Measurements from ENCODE around the gene RAP1GAP. TPM values are rescaled to one million over a fixed set of nuclear protein-coding genes. Genes with fewer than 3 reads are reported as not detected.

RAP1GAP gene
- total and polyA plus RNA-seq, 9 of the 15 experiments (the other 6 are each of a cell fraction or from before 2014, with no cell fraction given) = 0.29 to 30.2 (median 19.2) TPM

- TF ChIP-seq, protein P1, sequence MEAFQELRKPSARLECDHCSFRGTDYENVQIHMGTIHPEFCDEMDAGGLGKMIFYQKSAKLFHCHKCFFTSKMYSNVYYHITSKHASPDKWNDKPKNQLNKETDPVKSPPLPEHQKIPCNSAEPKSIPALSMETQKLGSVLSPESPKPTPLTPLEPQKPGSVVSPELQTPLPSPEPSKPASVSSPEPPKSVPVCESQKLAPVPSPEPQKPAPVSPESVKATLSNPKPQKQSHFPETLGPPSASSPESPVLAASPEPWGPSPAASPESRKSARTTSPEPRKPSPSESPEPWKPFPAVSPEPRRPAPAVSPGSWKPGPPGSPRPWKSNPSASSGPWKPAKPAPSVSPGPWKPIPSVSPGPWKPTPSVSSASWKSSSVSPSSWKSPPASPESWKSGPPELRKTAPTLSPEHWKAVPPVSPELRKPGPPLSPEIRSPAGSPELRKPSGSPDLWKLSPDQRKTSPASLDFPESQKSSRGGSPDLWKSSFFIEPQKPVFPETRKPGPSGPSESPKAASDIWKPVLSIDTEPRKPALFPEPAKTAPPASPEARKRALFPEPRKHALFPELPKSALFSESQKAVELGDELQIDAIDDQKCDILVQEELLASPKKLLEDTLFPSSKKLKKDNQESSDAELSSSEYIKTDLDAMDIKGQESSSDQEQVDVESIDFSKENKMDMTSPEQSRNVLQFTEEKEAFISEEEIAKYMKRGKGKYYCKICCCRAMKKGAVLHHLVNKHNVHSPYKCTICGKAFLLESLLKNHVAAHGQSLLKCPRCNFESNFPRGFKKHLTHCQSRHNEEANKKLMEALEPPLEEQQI (IDR thresholded peaks at IDR 0.05) = no peak
- TF ChIP-seq ATF6 (CRISPR knock-in tag; IDR thresholded peaks at IDR 0.05) = no peak
- no peak for TF ChIP-seq ZNF57 (CRISPR knock-in tag; IDR thresholded peaks at IDR 0.05)
- TF ChIP-seq KLF10 (CRISPR knock-in tag; IDR thresholded peaks at IDR 0.05) = no peak
- no peak for TF ChIP-seq SNRNP70 (optimal IDR thresholded peaks at IDR 0.05; ENCODE audit: low read depth, low read length)
- no peak for TF ChIP-seq RUNX1 (IDR thresholded peaks at IDR 0.05; ENCODE audit: low read depth)
- TF ChIP-seq, protein P2, sequence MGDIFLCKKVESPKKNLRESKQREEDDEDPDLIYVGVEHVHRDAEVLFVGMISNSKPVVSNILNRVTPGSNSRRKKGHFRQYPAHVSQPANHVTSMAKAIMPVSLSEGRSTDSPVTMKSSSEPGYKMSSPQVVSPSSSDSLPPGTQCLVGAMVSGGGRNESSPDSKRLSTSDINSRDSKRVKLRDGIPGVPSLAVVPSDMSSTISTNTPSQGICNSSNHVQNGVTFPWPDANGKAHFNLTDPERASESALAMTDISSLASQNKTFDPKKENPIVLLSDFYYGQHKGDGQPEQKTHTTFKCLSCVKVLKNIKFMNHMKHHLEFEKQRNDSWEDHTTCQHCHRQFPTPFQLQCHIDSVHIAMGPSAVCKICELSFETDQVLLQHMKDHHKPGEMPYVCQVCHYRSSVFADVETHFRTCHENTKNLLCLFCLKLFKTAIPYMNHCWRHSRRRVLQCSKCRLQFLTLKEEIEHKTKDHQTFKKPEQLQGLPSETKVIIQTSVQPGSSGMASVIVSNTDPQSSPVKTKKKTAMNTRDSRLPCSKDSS (IDR thresholded peaks at IDR 0.05; ENCODE audit: low read depth, partially characterized antibody) = no peak
- no peak for TF ChIP-seq CEBPB (tag; IDR thresholded peaks at IDR 0.05)
- TF ChIP-seq, protein P3, sequence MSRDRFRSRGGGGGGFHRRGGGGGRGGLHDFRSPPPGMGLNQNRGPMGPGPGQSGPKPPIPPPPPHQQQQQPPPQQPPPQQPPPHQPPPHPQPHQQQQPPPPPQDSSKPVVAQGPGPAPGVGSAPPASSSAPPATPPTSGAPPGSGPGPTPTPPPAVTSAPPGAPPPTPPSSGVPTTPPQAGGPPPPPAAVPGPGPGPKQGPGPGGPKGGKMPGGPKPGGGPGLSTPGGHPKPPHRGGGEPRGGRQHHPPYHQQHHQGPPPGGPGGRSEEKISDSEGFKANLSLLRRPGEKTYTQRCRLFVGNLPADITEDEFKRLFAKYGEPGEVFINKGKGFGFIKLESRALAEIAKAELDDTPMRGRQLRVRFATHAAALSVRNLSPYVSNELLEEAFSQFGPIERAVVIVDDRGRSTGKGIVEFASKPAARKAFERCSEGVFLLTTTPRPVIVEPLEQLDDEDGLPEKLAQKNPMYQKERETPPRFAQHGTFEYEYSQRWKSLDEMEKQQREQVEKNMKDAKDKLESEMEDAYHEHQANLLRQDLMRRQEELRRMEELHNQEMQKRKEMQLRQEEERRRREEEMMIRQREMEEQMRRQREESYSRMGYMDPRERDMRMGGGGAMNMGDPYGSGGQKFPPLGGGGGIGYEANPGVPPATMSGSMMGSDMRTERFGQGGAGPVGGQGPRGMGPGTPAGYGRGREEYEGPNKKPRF (IDR thresholded peaks at IDR 0.05; ENCODE audit: low read depth, low read length) = no peak
- no peak for TF ChIP-seq MYBL2 (IDR thresholded peaks at IDR 0.05; ENCODE audit: low read depth)
- TF ChIP-seq MYBL2 (CRISPR knock-in tag; IDR thresholded peaks at IDR 0.05; ENCODE audit: borderline replicate concordance) = no peak
- no peak for TF ChIP-seq SMAD4 (CRISPR knock-in tag; conservative IDR thresholded peaks at IDR 0.05)
- no peak for TF ChIP-seq RBM17 (IDR thresholded peaks at IDR 0.05; ENCODE audit: borderline replicate concordance, low read depth, low read length)
- no peak for TF ChIP-seq ZNF780A (CRISPR knock-in tag; IDR thresholded peaks at IDR 0.05)
- TF ChIP-seq NR3C1 (CRISPR knock-in tag; IDR thresholded peaks at IDR 0.05) = no peak
- no peak for TF ChIP-seq ZNF785 (CRISPR knock-in tag; IDR thresholded peaks at IDR 0.05)
- no peak for TF ChIP-seq MECOM (CRISPR knock-in tag; IDR thresholded peaks at IDR 0.05)
- TF ChIP-seq IRF9 (tag; IDR thresholded peaks at IDR 0.05) = no peak
- TF ChIP-seq PHTF2 (CRISPR knock-in tag; IDR thresholded peaks at IDR 0.05) = no peak
These were observed 61.3 kb downstream of the RAP1GAP start (continued) for GRCh38 chr1:21607549-21608529.

Measured in K562 (cell line).